K562 (cell line): ENCODE data around the gene LPXN.

ENCODE experiments used
- ATF1 ChIP-seq, 2 experiments: fragments of 450-650 bp in 1 of 2; IDR thresholded peaks; 2 replicates each; pipeline ENCODE4 v1.6.1; 2016; ENCODE audit warnings: missing compliant biosample characterization in 1 of 2, missing genetic modification characterization in 1 of 2
- EGR1 ChIP-seq: fragments of 450-650 bp; conservative IDR thresholded peaks from 2 replicates; pipeline ENCODE4 v1.6.1; 2017; ENCODE audit warnings: mild to moderate bottlenecking
- ELF4 ChIP-seq: fragments of 450-650 bp; formaldehyde crosslinking; IDR thresholded peaks from 2 replicates; pipeline ENCODE4 v1.4.0; 2022; ENCODE audit warnings: missing genetic modification characterization
- ETV6 ChIP-seq, 3 experiments: fragments of 150-350 bp in 1 of 3; sonication (generic) in 1 of 3; formaldehyde crosslinking in 1 of 3; IDR thresholded peaks; 2 replicates each; pipeline versions ENCODE4 v1.6.1 to v1.8.0; 2014 to 2022; ENCODE audit warnings: borderline replicate concordance in 2 of 3, low read depth in 2 of 3, antibody characterized with exemption in 1 of 3, low read length in 1 of 3, mild to moderate bottlenecking in 1 of 3, missing genetic modification reagents in 1 of 3
- EZH2 ChIP-seq: IDR thresholded peaks from 2 replicates; pipeline ENCODE4 v1.6.1; 2012; ENCODE audit warnings: low read depth, mild to moderate bottlenecking, inconsistent platforms, low read length, borderline replicate concordance
- LCOR ChIP-seq: sonication (generic); formaldehyde crosslinking; IDR thresholded peaks from 2 replicates; pipeline ENCODE4 v1.8.0; 2022; ENCODE audit warnings: mild to moderate bottlenecking, missing genetic modification reagents
- RAD51 ChIP-seq: fragments of 450-650 bp; IDR thresholded peaks from 2 replicates; pipeline ENCODE4 v1.7.1; 2016; ENCODE audit warnings: low read depth, mild to moderate bottlenecking, borderline replicate concordance
- TF ChIP-seq, protein P1 (sequence below): sonication (generic); formaldehyde crosslinking; IDR thresholded peaks from 2 replicates; pipeline ENCODE4 v1.9.0; 2022; ENCODE audit warnings: mild to moderate bottlenecking, missing genetic modification reagents
- TF ChIP-seq, protein P2 (sequence below), 2 experiments: fragments of 450-650 bp in 1 of 2; IDR thresholded peaks; 2 replicates each; pipeline ENCODE4 v1.6.1; 2011 to 2017; ENCODE audit warnings: low read depth in 2 of 2, antibody characterized with exemption in 1 of 2, borderline replicate concordance in 1 of 2, low read length in 1 of 2, mild to moderate bottlenecking in 1 of 2, mixed read lengths in 1 of 2; ENCODE audit not compliant: control insufficient read depth in 1 of 2
- TF ChIP-seq, protein P3 (sequence below), 2 experiments: IDR thresholded peaks; 2 replicates each; pipeline ENCODE4 v1.6.1; 2012; ENCODE audit warnings: improper control_type of control experiment in 2 of 2, low read depth in 2 of 2, low read length in 2 of 2, borderline replicate concordance in 1 of 2

DNA sequence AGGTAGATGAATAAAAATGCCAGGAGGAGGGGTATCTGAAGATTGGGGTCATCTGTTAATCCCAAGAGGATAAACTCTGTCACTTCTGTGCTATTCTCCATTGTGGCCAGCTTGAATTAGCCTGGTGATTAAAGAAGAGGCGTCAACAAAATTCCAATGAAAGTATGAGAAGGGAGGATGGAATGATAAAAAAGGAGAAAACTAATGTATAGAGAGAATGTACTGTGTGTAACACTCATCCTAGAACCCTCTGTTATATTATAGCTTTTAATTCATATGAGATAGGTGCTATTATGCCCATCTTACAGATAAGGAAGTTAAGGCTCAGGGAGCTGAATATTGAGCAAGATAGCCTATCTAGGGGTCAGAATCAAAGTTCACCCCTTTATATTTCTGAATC lies 67.7 kb downstream of the LPXN start, which contains the start of gene OR5B21:
- TF ChIP-seq, protein P1, sequence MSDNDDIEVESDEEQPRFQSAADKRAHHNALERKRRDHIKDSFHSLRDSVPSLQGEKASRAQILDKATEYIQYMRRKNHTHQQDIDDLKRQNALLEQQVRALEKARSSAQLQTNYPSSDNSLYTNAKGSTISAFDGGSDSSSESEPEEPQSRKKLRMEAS (CRISPR knock-in tag) = no peak
- no peak for TF ChIP-seq ELF4 (CRISPR knock-in tag)
- TF ChIP-seq, protein P2, sequence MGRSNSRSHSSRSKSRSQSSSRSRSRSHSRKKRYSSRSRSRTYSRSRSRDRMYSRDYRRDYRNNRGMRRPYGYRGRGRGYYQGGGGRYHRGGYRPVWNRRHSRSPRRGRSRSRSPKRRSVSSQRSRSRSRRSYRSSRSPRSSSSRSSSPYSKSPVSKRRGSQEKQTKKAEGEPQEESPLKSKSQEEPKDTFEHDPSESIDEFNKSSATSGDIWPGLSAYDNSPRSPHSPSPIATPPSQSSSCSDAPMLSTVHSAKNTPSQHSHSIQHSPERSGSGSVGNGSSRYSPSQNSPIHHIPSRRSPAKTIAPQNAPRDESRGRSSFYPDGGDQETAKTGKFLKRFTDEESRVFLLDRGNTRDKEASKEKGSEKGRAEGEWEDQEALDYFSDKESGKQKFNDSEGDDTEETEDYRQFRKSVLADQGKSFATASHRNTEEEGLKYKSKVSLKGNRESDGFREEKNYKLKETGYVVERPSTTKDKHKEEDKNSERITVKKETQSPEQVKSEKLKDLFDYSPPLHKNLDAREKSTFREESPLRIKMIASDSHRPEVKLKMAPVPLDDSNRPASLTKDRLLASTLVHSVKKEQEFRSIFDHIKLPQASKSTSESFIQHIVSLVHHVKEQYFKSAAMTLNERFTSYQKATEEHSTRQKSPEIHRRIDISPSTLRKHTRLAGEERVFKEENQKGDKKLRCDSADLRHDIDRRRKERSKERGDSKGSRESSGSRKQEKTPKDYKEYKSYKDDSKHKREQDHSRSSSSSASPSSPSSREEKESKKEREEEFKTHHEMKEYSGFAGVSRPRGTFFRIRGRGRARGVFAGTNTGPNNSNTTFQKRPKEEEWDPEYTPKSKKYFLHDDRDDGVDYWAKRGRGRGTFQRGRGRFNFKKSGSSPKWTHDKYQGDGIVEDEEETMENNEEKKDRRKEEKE (IDR thresholded peaks at IDR 0.05; ENCODE audit: borderline replicate concordance in 1 of 2, control insufficient read depth in 1 of 2, low read depth in 2 of 2, low read length in 1 of 2) = no peak
- no peak for TF ChIP-seq RAD51
- no peak for TF ChIP-seq LCOR
- TF ChIP-seq, protein P3, sequence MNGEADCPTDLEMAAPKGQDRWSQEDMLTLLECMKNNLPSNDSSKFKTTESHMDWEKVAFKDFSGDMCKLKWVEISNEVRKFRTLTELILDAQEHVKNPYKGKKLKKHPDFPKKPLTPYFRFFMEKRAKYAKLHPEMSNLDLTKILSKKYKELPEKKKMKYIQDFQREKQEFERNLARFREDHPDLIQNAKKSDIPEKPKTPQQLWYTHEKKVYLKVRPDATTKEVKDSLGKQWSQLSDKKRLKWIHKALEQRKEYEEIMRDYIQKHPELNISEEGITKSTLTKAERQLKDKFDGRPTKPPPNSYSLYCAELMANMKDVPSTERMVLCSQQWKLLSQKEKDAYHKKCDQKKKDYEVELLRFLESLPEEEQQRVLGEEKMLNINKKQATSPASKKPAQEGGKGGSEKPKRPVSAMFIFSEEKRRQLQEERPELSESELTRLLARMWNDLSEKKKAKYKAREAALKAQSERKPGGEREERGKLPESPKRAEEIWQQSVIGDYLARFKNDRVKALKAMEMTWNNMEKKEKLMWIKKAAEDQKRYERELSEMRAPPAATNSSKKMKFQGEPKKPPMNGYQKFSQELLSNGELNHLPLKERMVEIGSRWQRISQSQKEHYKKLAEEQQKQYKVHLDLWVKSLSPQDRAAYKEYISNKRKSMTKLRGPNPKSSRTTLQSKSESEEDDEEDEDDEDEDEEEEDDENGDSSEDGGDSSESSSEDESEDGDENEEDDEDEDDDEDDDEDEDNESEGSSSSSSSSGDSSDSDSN (IDR thresholded peaks at IDR 0.05; ENCODE audit: borderline replicate concordance in 1 of 2, low read depth in 2 of 2, low read length in 2 of 2) = no peak
- TF ChIP-seq ETV6 (IDR thresholded peaks at IDR 0.05; ENCODE audit: borderline replicate concordance in 1 of 2, low read depth in 2 of 2, low read length in 1 of 2) = no peak
- no peak for TF ChIP-seq ETV6 (CRISPR knock-in tag; IDR thresholded peaks at IDR 0.05; ENCODE audit: borderline replicate concordance)
- TF ChIP-seq ATF1 (CRISPR knock-in tag; IDR thresholded peaks at IDR 0.05) = no peak
- no peak for TF ChIP-seq ATF1 (tag; IDR thresholded peaks at IDR 0.05)
- no peak for TF ChIP-seq EGR1
- TF ChIP-seq EZH2 = no peak
